GM23338 (cell line): ENCODE data around the gene CALHM2. TPM values are rescaled to one million over a fixed set of nuclear protein-coding genes. Genes with fewer than 3 reads are reported as not detected.

Source experiments
- ATAC-seq: fragments of 200-7000 bp; cut with Tn5 transposase; 3 replicates; pipeline ENCODE4 v1.9.1; 2020
- DNase-seq: peaks from one replicate; pipeline ENCODE4 v3.0.0-alpha.2; 2015; ENCODE audit warnings: low spot score
- H2AFZ ChIP-seq: fragments of 200-600 bp; sonication (generic); 2 replicates; pipeline ENCODE4 v1.8.0; 2016; ENCODE audit warnings: antibody characterized with exemption, mild to moderate bottlenecking, moderate library complexity
- H3F3A ChIP-seq: fragments of 200-600 bp; sonication (generic); replicated peaks from 2 replicates; pipeline ENCODE4 v1.8.0; 2017; ENCODE audit warnings: antibody characterized with exemption, mixed run types, low read depth
- H3K27ac ChIP-seq: fragments of 200-600 bp; sonication (generic); 2 replicates; pipeline ENCODE4 v1.6.1; 2016; ENCODE audit warnings: low read depth
- H3K27me3 ChIP-seq: fragments of 200-600 bp; sonication (generic); 2 replicates; pipeline ENCODE4 v1.8.0; 2016; ENCODE audit warnings: mild to moderate bottlenecking, mixed run types, moderate library complexity; ENCODE audit not compliant: insufficient read depth
- H3K36me3 ChIP-seq: fragments of 200-600 bp; sonication (generic); 2 replicates; pipeline ENCODE4 v1.8.0; 2016; ENCODE audit warnings: mild to moderate bottlenecking; ENCODE audit not compliant: insufficient read depth
- H3K4me1 ChIP-seq: fragments of 200-600 bp; sonication (generic); 2 replicates; pipeline ENCODE4 v1.8.0; 2016; ENCODE audit warnings: mild to moderate bottlenecking, moderate library complexity; ENCODE audit not compliant: insufficient read depth
- H3K4me2 ChIP-seq: fragments of 200-600 bp; sonication (generic); 2 replicates; pipeline ENCODE4 v1.7.1; 2017; ENCODE audit warnings: mixed run types
- H3K4me3 ChIP-seq: fragments of 200-600 bp; sonication (generic); 2 replicates; pipeline ENCODE4 v1.6.1; 2016; ENCODE audit warnings: mixed run types
- H3K79me2 ChIP-seq: fragments of 200-600 bp; sonication (generic); replicated peaks from 2 replicates; pipeline ENCODE4 v1.8.0; 2017; ENCODE audit warnings: mild to moderate bottlenecking; ENCODE audit not compliant: insufficient read depth
- H3K9me2 ChIP-seq: fragments of 200-600 bp; sonication (generic); 2 replicates; pipeline ENCODE4 v1.8.0; 2017; ENCODE audit not compliant: insufficient read depth
- H4K20me1 ChIP-seq: fragments of 200-600 bp; sonication (generic); replicated peaks from 2 replicates; pipeline ENCODE4 v1.8.0; 2017; ENCODE audit warnings: mild to moderate bottlenecking; ENCODE audit not compliant: insufficient read depth
- H3K27ac Mint-ChIP-seq: 2 replicates; pipeline ENCODE4 v1.8.0; 2020; ENCODE audit warnings: inconsistent platforms, mild to moderate bottlenecking, moderate library complexity, mixed read lengths
- H3K27me3 Mint-ChIP-seq: 3 replicates; pipeline ENCODE4 v1.8.0; 2022; ENCODE audit warnings: low read depth, mild to moderate bottlenecking, moderate library complexity, mixed read lengths, inconsistent platforms; ENCODE audit not compliant: insufficient read depth, poor library complexity
- H3K36me3 Mint-ChIP-seq: 3 replicates; pipeline ENCODE4 v1.8.0; 2021; ENCODE audit warnings: low read depth, mild to moderate bottlenecking, inconsistent platforms, moderate library complexity, mixed read lengths
- H3K4me1 Mint-ChIP-seq: 3 replicates; pipeline ENCODE4 v1.8.0; 2020; ENCODE audit warnings: mild to moderate bottlenecking, inconsistent platforms, mixed read lengths
- H3K4me3 Mint-ChIP-seq: 3 replicates; pipeline ENCODE4 v1.8.0; 2021; ENCODE audit warnings: moderate library complexity, mild to moderate bottlenecking, inconsistent platforms, mixed read lengths
- H3K9me3 Mint-ChIP-seq: 3 replicates; pipeline ENCODE4 v1.8.0; 2020; ENCODE audit warnings: moderate library complexity, mild to moderate bottlenecking, inconsistent platforms, mixed read lengths
- CREB1 ChIP-seq: fragments of 250-450 bp; sonication (Bioruptor Pico); IDR thresholded peaks from 2 replicates; pipeline ENCODE4 v1.5.0; 2020; ENCODE audit warnings: low read depth, mild to moderate bottlenecking, moderate library complexity
- CTCF ChIP-seq, 2 experiments: fragments of 200-600 bp in 1 of 2; sonication (generic) in 1 of 2; conservative IDR thresholded peaks; 2 replicates each; pipeline versions ENCODE4 v1.5.1 to v1.6.1; 2016 to 2017; ENCODE audit warnings: antibody characterized with exemption in 2 of 2, low read depth in 2 of 2, mild to moderate bottlenecking in 2 of 2, moderate library complexity in 1 of 2
- EZH2 ChIP-seq: fragments of 200-600 bp; sonication (generic); IDR thresholded peaks from one replicate; pipeline ENCODE4 v1.8.0; 2017; ENCODE audit warnings: antibody characterized with exemption, mild to moderate bottlenecking, low read depth; ENCODE audit not compliant: unreplicated experiment
- EZH2phosphoT487 ChIP-seq: fragments of 200-600 bp; sonication (generic); IDR thresholded peaks from one replicate; pipeline ENCODE4 v1.8.1; 2018; ENCODE audit warnings: antibody characterized with exemption; ENCODE audit not compliant: unreplicated experiment
- JUNB ChIP-seq: IDR thresholded peaks from one replicate; pipeline ENCODE4 v1.6.1; 2016; ENCODE audit warnings: antibody characterized with exemption; ENCODE audit not compliant: unreplicated experiment
- NANOG ChIP-seq: IDR thresholded peaks from 2 replicates; pipeline ENCODE4 v1.6.1; 2016; ENCODE audit warnings: antibody characterized with exemption, borderline replicate concordance
- POLR2AphosphoS5 ChIP-seq: IDR thresholded peaks from 2 replicates; pipeline ENCODE4 v1.6.1; 2016; ENCODE audit warnings: antibody characterized with exemption, low read depth
- REST ChIP-seq: IDR thresholded peaks from one replicate; pipeline ENCODE4 v1.6.1; 2018; ENCODE audit warnings: antibody characterized with exemption; ENCODE audit not compliant: unreplicated experiment
- STAT1 ChIP-seq: IDR thresholded peaks from one replicate; pipeline ENCODE4 v1.6.1; 2016; ENCODE audit warnings: antibody characterized with exemption; ENCODE audit not compliant: unreplicated experiment
- ZNF114 ChIP-seq: fragments of 250-450 bp; sonication (Bioruptor Pico); IDR thresholded peaks from 2 replicates; pipeline ENCODE4 v1.5.0; 2020; ENCODE audit warnings: mild to moderate bottlenecking, moderate library complexity
- ZNF331 ChIP-seq: fragments of 250-450 bp; sonication (Bioruptor Pico); IDR thresholded peaks from 2 replicates; pipeline ENCODE4 v1.5.0; 2020; ENCODE audit warnings: low read depth, mild to moderate bottlenecking, moderate library complexity
- ZNF462 ChIP-seq: fragments of 250-450 bp; sonication (Bioruptor Pico); IDR thresholded peaks from 2 replicates; pipeline ENCODE4 v1.5.0; 2020; ENCODE audit warnings: mild to moderate bottlenecking, moderate library complexity
- polyA plus RNA-seq: library from polyadenylated mRNA; unstranded; fragments of >200 nt; fragmentation: Nextera tagmentation; extraction: Ambion mirVana; gene quantifications from 2 replicates; pipeline ENCODE4 v1.2.1, GENCODE V29; 2016
- total RNA-seq: library from RNA; depleted of rRNA; stranded (reverse); fragments of >200 nt; shearing (Covaris generic); gene quantifications from 2 replicates; pipeline ENCODE4 v1.2.3, GENCODE V29; 2014
- TF ChIP-seq, protein P1 (sequence below): IDR thresholded peaks from 2 replicates; pipeline ENCODE4 v1.6.1; 2016; ENCODE audit warnings: antibody characterized with exemption

CALHM2 gene
- total and polyA plus RNA-seq, 2 experiments from 2014 or later = 2.1 to 2.2 TPM

DNA sequence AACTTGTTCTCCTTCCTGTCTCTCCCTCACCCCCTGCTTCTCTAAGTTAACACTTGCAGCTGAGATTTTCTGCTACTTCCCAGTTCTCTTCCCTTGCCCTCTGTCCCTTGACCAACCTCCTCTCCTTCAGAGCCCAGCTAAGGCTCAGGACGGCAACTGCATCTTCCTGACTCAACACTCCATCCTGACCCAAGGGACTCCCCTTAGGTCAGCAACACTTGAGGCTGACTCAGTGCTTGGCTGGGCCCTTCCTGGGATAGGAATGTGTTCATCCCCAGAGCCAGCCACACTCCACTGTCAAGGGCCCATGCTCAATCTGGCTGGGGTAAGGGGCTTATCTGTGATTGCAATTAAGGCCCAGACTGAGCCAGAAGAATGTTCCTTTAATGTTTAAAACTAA, 3.4 kb downstream of the CALHM2 start:
- Mint-ChIP-seq H3K9me3 (no peaks in the 10 kb centered on the region; the same call in 2 of the 3 replicates), H3K36me3 (peaks cover 49% of the 10 kb centered on the region), H3K4me1 (peaks cover 12% of the 10 kb centered on the region), H3K4me3 (no peak overlapping the region), H3K27me3 (peaks cover 21% of the 10 kb centered on the region), H3K27ac (no peak overlapping the region)
- H3K79me2 ChIP-seq = no peaks in the 10 kb centered on the region
- no peak overlapping the region for H3K4me3 ChIP-seq
- H3K9me2 ChIP-seq = no peaks in the 10 kb centered on the region
- H3K27ac ChIP-seq = no peak overlapping the region
- no peaks in the 10 kb centered on the region for H3K27me3 ChIP-seq
- H4K20me1 ChIP-seq = no peaks in the 10 kb centered on the region; the same call in 1 of the 2 replicates
- no peaks in the 10 kb centered on the region; the same call in 1 of the 2 replicates for H3K4me1 ChIP-seq
- no peak for TF ChIP-seq ZNF462 (CRISPR knock-in tag)
- no peak for TF ChIP-seq CTCF (conservative IDR thresholded peaks at IDR 0.05; ENCODE audit: low read depth in 2 of 2)
- no peak for TF ChIP-seq REST
- no peak for TF ChIP-seq EZH2
- TF ChIP-seq STAT1 = no peak
- TF ChIP-seq EZH2phosphoT487 = no peak
- no peak for TF ChIP-seq JUNB
- TF ChIP-seq, protein P1, sequence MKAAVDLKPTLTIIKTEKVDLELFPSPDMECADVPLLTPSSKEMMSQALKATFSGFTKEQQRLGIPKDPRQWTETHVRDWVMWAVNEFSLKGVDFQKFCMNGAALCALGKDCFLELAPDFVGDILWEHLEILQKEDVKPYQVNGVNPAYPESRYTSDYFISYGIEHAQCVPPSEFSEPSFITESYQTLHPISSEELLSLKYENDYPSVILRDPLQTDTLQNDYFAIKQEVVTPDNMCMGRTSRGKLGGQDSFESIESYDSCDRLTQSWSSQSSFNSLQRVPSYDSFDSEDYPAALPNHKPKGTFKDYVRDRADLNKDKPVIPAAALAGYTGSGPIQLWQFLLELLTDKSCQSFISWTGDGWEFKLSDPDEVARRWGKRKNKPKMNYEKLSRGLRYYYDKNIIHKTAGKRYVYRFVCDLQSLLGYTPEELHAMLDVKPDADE = no peak
- TF ChIP-seq ZNF331 (CRISPR knock-in tag) = no peak
- no peak for TF ChIP-seq POLR2AphosphoS5
- TF ChIP-seq ZNF114 (CRISPR knock-in tag) = no peak
- TF ChIP-seq CREB1 (CRISPR knock-in tag) = no peak
- TF ChIP-seq NANOG = no peak
- H2AFZ ChIP-seq = no peak overlapping the region
- peaks cover 27% of the 10 kb centered on the region for H3K36me3 ChIP-seq
- no peaks in the 10 kb centered on the region for H3F3A ChIP-seq
- H3K4me2 ChIP-seq = no peak overlapping the region
- DNase-seq (no peak), ATAC-seq (no peak)
